PC-3 (cell line): ENCODE data around the gene VDAC1. TPM values are rescaled to one million over a fixed set of nuclear protein-coding genes. Genes with fewer than 3 reads are reported as not detected.
A peak's percentile ranks its signal among the peaks of the same experiment; 100 is the strongest.

Source experiments
- ATAC-seq: fragments of 200-7000 bp; cut with Tn5 transposase; 2 replicates; pipeline ENCODE4 v1.9.1; 2020; ENCODE audit warnings: mild to moderate bottlenecking, moderate library complexity
- BruUV-seq: library from RNA; stranded (reverse); fragments of 400-500 nt; replicated peaks from 2 replicates; lab custom pipeline; 2021; lab: Mats Ljungman, UMichigan
- CTCF ChIA-PET: fragments of 300-600 bp; sonication (Branson Sonifier 250); formaldehyde crosslinking; loops from one replicate; lab custom pipeline; 2022; ENCODE audit warnings: antibody characterized with exemption; lab: Charles Lee
- POLR2A ChIA-PET: fragments of 300-600 bp; sonication (Branson Sonifier 250); formaldehyde crosslinking; loops from one replicate; lab custom pipeline; 2022; ENCODE audit warnings: antibody characterized with exemption; ENCODE audit not compliant: unreplicated experiment; lab: Charles Lee
- DNase-seq: peaks from one replicate; pipeline ENCODE4 v3.0.0-alpha.2; 2015
- H2AFZ ChIP-seq: fragments of 300-600 bp; sonication (generic); 2 replicates; pipeline ENCODE4 v1.6.0; 2016; ENCODE audit warnings: antibody characterized with exemption, low read length
- H3F3A ChIP-seq: fragments of 300-600 bp; sonication (generic); one replicate; pipeline ENCODE4 v1.6.0; 2017; ENCODE audit warnings: antibody characterized with exemption, low read length, control low read depth, mild to moderate bottlenecking; ENCODE audit not compliant: unreplicated experiment
- H3K27ac ChIP-seq: fragments of 300-600 bp; sonication (generic); 2 replicates; pipeline ENCODE4 v1.5.1; 2016; ENCODE audit warnings: mild to moderate bottlenecking, low read length
- H3K27me3 ChIP-seq: fragments of 300-600 bp; sonication (generic); 2 replicates; pipeline ENCODE4 v1.6.1; 2016; ENCODE audit warnings: low read length, mixed read lengths
- H3K36me3 ChIP-seq: fragments of 300-600 bp; sonication (generic); 2 replicates; pipeline ENCODE4 v1.6.1; 2016; ENCODE audit warnings: low read depth, mixed run types, low read length, mixed read lengths
- H3K4me1 ChIP-seq: fragments of 300-600 bp; sonication (generic); 2 replicates; pipeline ENCODE4 v1.5.1; 2016; ENCODE audit warnings: low read length; ENCODE audit not compliant: insufficient read depth
- H3K4me2 ChIP-seq: fragments of 300-600 bp; sonication (generic); 2 replicates; pipeline ENCODE4 v1.6.0; 2016; ENCODE audit warnings: low read length
- H3K4me3 ChIP-seq: fragments of 300-600 bp; sonication (generic); 2 replicates; pipeline ENCODE4 v1.5.1; 2016; ENCODE audit warnings: mild to moderate bottlenecking, low read length, mixed read lengths
- H3K79me2 ChIP-seq: fragments of 300-600 bp; sonication (generic); 2 replicates; pipeline ENCODE4 v1.6.1; 2017; ENCODE audit warnings: low read length, mixed read lengths
- H3K9ac ChIP-seq: fragments of 300-600 bp; sonication (generic); 2 replicates; pipeline ENCODE4 v1.6.0; 2016; ENCODE audit warnings: mild to moderate bottlenecking, low read length
- H3K9me2 ChIP-seq: fragments of 300-600 bp; sonication (generic); replicated peaks from 2 replicates; pipeline ENCODE4 v1.6.1; 2016; ENCODE audit warnings: mixed run types, low read length, mixed read lengths
- H3K9me3 ChIP-seq: fragments of 300-600 bp; sonication (generic); 2 replicates; pipeline ENCODE4 v1.6.1; 2016; ENCODE audit warnings: low read length, mixed read lengths
- H4K20me1 ChIP-seq: fragments of 300-600 bp; sonication (generic); 2 replicates; pipeline ENCODE4 v1.6.1; 2016; ENCODE audit warnings: low read length, mixed read lengths
- EZH2 ChIP-seq: fragments of 300-600 bp; sonication (generic); IDR thresholded peaks from one replicate; pipeline ENCODE4 v1.6.1; 2017; ENCODE audit warnings: antibody characterized with exemption, mild to moderate bottlenecking, low read length; ENCODE audit not compliant: unreplicated experiment
- EZH2phosphoT487 ChIP-seq: fragments of 300-600 bp; sonication (generic); IDR thresholded peaks from 2 replicates; pipeline ENCODE4 v1.6.1; 2018; ENCODE audit warnings: mild to moderate bottlenecking, antibody characterized with exemption, low read length, borderline replicate concordance
- intact Hi-C: fragments of 100-400 bp; cut with micrococcal nuclease; formaldehyde crosslinking; loops from 2 replicates; pipeline ENCODE4 v1.9.0; 2023
- total RNA-seq: library from RNA; depleted of rRNA; stranded (reverse); fragments of >200 nt; gene quantifications from 2 replicates; pipeline ENCODE4 v1.2.3, GENCODE V29; 2014
- TF ChIP-seq, protein P1 (sequence below): fragments of 300-600 bp; sonication (generic); conservative IDR thresholded peaks from 2 replicates; pipeline ENCODE4 v1.5.1; 2017; ENCODE audit warnings: antibody characterized with exemption, low read depth, mild to moderate bottlenecking, low read length

The VDAC1 gene
- total RNA-seq, 1 experiment from 2014 or later: 220 TPM

DNA sequence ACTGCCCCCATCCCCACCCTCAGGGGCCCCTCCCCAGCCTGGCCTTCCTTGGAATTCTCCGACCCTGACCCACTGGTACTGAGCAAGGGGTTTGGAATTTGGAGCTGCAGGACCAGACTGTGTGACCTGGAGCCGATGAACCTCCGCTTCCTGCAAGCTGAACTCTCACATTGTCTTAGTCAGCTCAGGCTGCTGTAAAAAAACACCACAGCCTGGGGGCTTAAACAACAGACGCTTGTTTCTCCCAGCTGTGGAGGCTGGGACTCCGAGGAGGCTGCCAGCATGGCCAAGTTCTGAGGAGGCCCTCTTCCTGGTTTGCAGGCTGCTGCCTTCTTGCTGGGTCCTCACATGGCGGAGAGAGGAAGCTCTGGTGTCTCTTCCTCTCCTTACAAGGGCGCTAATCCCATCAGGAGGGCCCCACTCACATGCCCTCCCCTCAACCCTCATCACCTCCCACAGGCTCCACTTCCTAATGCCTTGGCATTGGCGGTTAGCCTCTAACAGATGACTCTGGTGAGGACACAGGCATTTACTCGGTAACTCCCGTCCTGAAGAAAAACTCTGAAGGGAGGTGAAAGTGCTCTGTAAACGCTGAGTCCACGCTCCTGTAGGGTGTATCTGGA, 78.8 kb downstream of the VDAC1 start:
- Histone ChIP-seq H3F3A (no peaks in the 10 kb centered on the region), H3K36me3 (no peaks in the 10 kb centered on the region), H3K9me3 (no peaks in the 10 kb centered on the region), H3K9me2 (no peaks in the 10 kb centered on the region), H3K9ac (no peak overlapping the region), H3K79me2 (no peaks in the 10 kb centered on the region), H3K27me3 (no peaks in the 10 kb centered on the region), H3K27ac (no peak overlapping the region), H2AFZ (peak overlapping the region; percentile 22; the same call in 1 of the 2 replicates), H3K4me1 (peaks cover 20% of the 10 kb centered on the region), H4K20me1 (no peaks in the 10 kb centered on the region), H3K4me2 (peak overlapping the region; percentile 44), H3K4me3 (no peak overlapping the region)
- ChIA-PET CTCF (no interaction called here), POLR2A (no interaction called here)
- TF ChIP-seq EZH2phosphoT487 (no peak), EZH2 (no peak)
- TF ChIP-seq, protein P1, sequence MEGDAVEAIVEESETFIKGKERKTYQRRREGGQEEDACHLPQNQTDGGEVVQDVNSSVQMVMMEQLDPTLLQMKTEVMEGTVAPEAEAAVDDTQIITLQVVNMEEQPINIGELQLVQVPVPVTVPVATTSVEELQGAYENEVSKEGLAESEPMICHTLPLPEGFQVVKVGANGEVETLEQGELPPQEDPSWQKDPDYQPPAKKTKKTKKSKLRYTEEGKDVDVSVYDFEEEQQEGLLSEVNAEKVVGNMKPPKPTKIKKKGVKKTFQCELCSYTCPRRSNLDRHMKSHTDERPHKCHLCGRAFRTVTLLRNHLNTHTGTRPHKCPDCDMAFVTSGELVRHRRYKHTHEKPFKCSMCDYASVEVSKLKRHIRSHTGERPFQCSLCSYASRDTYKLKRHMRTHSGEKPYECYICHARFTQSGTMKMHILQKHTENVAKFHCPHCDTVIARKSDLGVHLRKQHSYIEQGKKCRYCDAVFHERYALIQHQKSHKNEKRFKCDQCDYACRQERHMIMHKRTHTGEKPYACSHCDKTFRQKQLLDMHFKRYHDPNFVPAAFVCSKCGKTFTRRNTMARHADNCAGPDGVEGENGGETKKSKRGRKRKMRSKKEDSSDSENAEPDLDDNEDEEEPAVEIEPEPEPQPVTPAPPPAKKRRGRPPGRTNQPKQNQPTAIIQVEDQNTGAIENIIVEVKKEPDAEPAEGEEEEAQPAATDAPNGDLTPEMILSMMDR: no peak
- intact Hi-C loops: no loop called here
- BruUV-seq: no TSS peak
- ATAC-seq (peak; percentile 48; the same call in 1 of the 2 replicates), DNase-seq (peak; percentile 73)

DNA sequence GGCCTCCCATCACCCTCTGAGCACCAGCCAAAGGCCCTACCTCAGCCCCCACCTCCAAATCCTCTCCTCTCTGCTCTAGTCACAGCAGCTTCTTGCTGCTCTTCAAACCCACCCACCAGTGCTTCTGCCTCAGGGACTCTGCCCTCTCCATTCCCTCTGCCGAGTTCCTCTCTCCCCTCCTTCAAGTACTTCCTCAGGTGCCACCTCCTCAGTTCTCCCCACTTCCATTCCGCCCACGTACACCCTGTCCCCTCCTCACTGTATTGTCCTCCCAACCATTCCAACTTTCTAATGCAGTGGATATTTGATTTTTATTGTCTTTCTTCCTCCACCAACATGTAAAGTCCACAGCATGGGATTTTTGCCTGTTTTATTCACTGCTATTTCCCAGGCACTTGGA, 79.5 kb downstream of the VDAC1 start:
- Histone ChIP-seq H3K27ac (no peak overlapping the region), H3K4me3 (no peak overlapping the region), H3F3A (no peaks in the 10 kb centered on the region), H3K27me3 (no peaks in the 10 kb centered on the region), H3K9ac (no peak overlapping the region), H3K4me2 (peak overlapping the region; percentile 44; the same call in 1 of the 2 replicates), H2AFZ (no peak overlapping the region), H3K79me2 (no peaks in the 10 kb centered on the region), H3K9me2 (no peaks in the 10 kb centered on the region), H4K20me1 (no peaks in the 10 kb centered on the region), H3K36me3 (no peaks in the 10 kb centered on the region), H3K4me1 (peaks cover 20% of the 10 kb centered on the region), H3K9me3 (no peaks in the 10 kb centered on the region)
- TF ChIP-seq EZH2 (no peak), EZH2phosphoT487 (no peak)
- TF ChIP-seq, protein P1: no peak
- ATAC-seq (no peak), DNase-seq (no peak)
- ChIA-PET POLR2A (no interaction called here), CTCF (no interaction called here)
- intact Hi-C loops: no loop called here
- no TSS peak for BruUV-seq

DNA sequence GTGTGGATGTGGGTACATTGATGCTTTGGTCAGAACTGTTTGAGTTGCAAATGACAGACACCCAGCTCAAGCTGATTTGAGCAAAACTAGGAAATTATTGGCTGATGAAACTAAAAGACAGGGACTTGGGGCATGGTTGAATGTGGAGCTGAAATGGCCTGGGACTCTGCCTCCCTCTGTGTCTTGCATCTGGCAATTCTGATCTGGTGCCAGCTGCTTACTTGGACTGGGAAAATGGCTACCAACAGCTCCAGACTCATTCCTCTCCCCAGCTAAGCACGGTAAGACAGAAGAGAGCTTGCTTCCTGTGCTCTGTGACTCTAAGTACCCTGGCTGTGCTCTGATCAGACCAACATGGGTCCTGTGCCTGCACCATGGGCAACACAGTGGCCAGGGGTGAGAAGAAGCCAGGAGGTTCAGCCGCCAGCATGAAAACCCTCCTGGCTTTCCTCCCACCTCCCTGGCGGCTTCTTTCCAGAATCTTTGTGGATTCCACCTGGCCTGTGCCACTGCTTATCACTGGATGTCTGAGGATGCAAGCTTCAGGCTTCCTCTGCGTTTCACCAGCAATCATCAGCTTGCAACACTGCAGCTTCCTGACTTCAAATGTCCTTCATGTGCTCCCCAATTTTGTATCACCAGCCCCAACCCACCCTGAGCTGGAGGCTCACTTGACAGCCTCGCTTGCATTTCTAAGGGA, 80.4 kb downstream of the VDAC1 start:
- H3K4me1 ChIP-seq: peaks cover 20% of the 10 kb centered on the region
- POLR2A ChIA-PET: no interaction called here

More for the DNA sequence above, 80.4 kb downstream of the VDAC1 start:
- no peaks in the 10 kb centered on the region for H3K27me3 ChIP-seq
- H3K4me3 ChIP-seq: no peak overlapping the region
- no peak for DNase-seq
- H3K79me2 ChIP-seq: no peaks in the 10 kb centered on the region
- BruUV-seq: no TSS peak
- H2AFZ ChIP-seq: no peak overlapping the region
- no peaks in the 10 kb centered on the region for H3K36me3 ChIP-seq
- H3K9ac ChIP-seq: no peak overlapping the region
- no peak for TF ChIP-seq EZH2
- TF ChIP-seq, protein P1: no peak
- no peak for TF ChIP-seq EZH2phosphoT487
- H4K20me1 ChIP-seq: no peaks in the 10 kb centered on the region
- no peaks in the 10 kb centered on the region for H3K9me3 ChIP-seq
- H3K27ac ChIP-seq: no peak overlapping the region
- CTCF ChIA-PET: no interaction called here
- intact Hi-C loops: no loop called here
- H3K4me2 ChIP-seq: no peak overlapping the region
- H3F3A ChIP-seq: no peaks in the 10 kb centered on the region
- no peaks in the 10 kb centered on the region for H3K9me2 ChIP-seq
- ATAC-seq: no peak
